ENCODE results near the gene SIGLEC12.
"Not testable (repeated sequence)": the region's sequence is repeated elsewhere in the genome, so short reads cannot be mapped to it uniquely, and the experiment has no call there.

Gene SIGLEC12

GRCh38 chr19:51524666-51525264 is 23.2 kb upstream of the SIGLEC12 start:
- no peak for DNase-seq (ENCODE audit: low read depth in 2 of 2)

DNA sequence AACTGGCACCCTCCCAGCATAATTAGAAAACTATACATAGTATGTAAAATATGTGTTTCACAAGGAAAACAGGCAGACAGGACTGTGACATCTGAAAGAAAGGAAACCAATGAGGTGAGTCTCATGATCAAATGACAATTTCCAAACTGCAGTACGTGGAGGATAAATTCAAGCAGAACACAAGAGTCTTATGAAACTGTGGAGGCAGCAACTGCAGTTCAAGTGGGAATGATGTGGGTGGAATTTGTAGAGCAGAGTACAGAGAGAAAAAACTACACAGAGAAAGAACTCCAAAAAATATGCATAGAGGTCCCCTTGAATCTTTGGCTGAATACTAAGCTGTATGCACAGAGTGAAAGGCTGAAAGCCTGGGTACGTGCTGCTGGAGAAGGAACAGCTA is 20.2 kb upstream of the SIGLEC12 start:
- no peak for DNase-seq (ENCODE audit: low read depth in 2 of 2)

GRCh38 chr19:51521357-51521756 is 19.8 kb upstream of the SIGLEC12 start:
- no peak for DNase-seq (ENCODE audit: low read depth in 2 of 2)

DNA sequence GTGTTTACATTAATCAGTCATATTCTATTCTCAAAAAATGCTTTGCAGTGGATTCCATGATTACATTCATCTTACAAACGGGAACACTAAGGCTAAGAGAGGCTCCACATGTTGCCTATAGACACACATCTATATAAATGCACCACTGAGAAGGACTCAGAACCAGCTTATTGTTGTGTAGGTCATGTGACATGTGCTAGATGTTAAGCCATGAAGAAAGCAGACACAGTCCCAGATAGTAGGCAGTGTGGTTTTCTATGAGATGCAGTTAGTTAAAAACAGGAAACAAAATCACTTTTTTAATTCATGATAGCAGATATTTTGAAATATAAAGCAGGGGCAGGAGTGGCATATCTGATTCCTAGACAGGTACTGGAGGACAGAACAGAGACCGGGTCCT is 19.1 kb upstream of the SIGLEC12 start:
- no peak for DNase-seq (ENCODE audit: low read depth in 2 of 2)

GRCh38 chr19:51514866-51515481 is 13.4 kb upstream of the SIGLEC12 start:
- DNase-seq (ENCODE audit: low read depth in 2 of 2) = no peak

DNA sequence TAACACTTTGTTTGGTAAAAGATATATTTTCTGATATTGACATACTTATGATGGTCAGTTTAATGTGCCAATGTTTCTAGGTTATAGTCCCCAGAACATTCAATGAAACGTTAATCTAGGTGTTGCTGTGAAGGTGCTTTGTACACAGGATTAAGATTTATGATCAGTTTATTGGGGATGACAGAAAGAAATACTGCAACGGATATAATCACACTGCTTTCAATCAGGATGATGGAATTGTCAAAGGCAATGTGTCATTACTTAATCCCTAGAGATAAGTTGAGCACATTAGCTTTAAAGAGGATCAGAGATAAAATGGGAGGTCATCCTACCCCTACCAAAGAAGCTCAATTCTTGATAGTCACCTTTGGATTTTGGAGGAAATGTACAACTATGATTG is 12.4 kb upstream of the SIGLEC12 start:
- DNase-seq (ENCODE audit: low read depth in 2 of 2) = no peak

DNA sequence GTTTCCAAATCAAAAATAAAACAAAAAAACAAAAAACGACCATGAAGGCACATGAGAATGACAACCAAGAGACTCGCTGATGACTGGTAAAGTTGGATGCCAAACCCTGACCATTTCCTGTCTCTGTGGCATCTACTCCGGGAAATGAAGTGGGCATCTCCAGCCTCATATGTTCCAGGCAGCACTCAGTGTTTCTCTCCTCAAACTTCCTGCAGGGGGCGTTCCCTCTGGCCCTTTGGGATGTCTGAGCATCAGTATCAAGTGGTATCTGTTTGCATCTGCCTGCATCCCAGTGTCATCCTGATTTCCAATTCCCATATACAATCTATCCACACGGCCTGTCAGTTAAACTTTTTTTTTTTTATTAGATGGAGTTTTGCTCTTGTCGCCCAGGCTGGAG is 9.8 kb upstream of the SIGLEC12 start:
- DNase-seq (ENCODE audit: low read depth in 2 of 2) = no peak

- DNase-seq (ENCODE audit: low read depth in 2 of 2) = no peak
Observed at GRCh38 chr19:51509823-51510660, 8.4 kb upstream of the SIGLEC12 start.

DNA sequence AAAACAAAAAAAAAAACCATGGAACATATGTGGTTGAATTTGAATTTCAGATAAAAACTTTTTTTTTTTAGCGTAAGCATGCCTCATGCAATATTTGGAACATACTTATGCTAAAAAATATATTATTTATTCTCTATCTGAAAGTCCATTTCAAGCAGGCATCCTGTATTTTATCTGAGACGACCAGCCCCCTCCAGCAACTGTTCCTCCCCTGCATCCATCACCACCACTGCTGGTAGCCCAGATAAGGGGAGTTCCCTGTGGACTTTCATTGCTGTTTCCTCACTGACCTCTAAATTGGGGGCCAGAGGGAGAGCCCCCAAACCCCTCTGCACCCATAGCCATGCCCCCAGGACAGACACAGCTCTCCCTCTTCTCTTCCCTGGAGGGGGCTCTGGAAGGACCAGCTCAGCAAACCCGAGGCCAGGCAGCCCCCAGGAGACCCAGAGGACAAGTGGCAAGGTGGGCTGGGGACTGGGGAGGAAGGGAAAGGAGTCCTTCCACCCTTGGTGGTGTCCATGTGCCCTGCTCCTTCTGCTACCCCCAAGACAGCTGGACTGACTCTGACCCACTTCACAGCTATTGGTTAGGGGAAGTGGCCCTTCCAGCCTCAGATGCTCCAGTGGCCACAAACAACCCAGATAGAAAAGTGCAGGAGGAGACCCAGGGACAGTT is 6.6 kb upstream of the SIGLEC12 start:
- no peak for DNase-seq (ENCODE audit: low read depth in 2 of 2)

DNA sequence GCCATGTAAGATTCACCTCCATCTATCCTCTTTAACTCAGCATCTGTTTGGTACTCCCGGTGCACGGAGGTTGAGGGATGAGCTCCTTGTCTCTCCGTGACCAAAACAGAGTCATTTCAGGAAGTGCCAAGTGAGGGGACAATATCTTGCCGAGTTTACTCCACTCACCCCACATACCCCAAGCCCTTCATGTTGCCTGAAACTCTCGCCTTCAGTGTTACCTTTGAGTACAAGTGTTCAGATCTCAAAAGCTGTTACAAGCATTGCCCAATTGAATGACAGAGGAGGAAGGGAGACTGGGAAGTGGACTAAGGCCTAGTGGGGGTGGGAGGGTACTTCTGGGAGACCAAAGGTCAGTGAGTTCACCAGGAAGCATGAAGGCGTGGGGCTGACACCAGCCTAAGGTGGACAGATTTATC is 6.0 kb upstream of the SIGLEC12 start:
- no peak for DNase-seq (ENCODE audit: low read depth in 2 of 2)

- no peak for DNase-seq (ENCODE audit: low read depth in 2 of 2)
Observed at GRCh38 chr19:51507192-51507591, 5.6 kb upstream of the SIGLEC12 start.

DNA sequence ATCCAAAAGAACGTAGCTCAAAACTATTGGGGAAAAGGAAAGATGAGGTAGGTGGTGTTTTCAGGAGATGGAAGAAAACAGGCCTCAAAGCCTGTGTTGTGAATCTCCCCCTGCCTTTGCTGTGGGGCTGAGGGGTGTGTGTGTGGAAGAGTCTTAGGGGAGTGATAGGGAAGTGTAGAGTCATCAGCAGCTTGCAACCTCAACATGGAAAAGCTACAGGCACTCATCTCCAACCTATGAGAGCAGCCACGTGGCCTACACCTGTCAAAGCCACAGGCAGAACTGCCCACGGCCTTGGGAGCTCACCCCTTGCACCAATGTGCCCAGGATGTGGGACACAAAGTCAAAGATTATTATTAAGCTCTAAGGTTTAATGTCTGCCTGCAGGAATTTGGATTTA is 4.3 kb upstream of the SIGLEC12 start:
- DNase-seq (ENCODE audit: low read depth in 2 of 2) = no peak

DNA sequence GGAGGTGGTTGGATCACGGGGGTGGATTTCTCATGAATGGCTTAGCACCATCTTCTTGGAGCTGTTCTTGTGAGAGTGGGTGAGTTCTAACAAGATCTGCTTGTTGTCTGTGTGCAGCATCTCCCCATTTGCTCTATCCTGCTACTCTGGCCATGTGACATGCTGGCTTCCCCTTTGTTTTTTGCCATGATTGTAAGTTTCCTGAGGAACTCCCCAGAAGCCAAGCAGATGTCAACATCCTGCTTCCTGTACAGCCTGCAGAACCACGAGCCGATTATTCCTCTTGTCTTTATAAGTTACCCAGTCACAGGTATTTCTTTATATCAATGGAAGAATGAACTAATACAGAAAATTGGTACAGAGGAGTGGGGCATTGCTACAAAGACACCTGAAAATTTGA is 2.3 kb upstream of the SIGLEC12 start:
- DNase-seq (ENCODE audit: low read depth in 2 of 2) = no peak

GRCh38 chr19:51503286-51503817 is 1.8 kb upstream of the SIGLEC12 start:
- DNase-seq (ENCODE audit: low read depth in 2 of 2) = no peak

DNA sequence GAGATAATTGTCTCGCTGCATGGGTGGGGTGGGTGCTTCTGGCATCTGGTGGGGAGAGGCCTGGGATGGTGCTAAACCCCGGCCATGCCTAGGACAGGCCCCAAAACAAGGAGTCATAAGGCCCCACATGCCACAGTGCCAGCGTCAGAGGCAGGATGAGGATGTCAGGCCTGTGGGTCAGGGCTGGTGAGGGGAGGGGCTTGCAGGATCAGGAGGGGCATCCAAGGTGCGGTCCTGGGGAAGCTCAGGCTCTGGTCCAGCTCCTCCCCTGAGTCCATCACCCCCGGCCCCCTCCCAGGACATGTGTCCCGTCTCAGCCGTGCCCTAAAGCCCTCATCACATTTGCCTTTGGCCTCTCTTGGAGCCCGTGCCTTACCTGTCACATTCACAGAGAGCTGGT is 669 bp downstream of the SIGLEC12 start:
- DNase-seq (ENCODE audit: low read depth in 2 of 2) = not testable (repeated sequence)

- no peak for DNase-seq (ENCODE audit: low read depth in 2 of 2)
Observed at GRCh38 chr19:51497666-51498065, 3.9 kb downstream of the SIGLEC12 start.

GRCh38 chr19:51493776-51494175 is 7.8 kb downstream of the SIGLEC12 start:
- DNase-seq (ENCODE audit: low read depth in 2 of 2) = no peak

DNA sequence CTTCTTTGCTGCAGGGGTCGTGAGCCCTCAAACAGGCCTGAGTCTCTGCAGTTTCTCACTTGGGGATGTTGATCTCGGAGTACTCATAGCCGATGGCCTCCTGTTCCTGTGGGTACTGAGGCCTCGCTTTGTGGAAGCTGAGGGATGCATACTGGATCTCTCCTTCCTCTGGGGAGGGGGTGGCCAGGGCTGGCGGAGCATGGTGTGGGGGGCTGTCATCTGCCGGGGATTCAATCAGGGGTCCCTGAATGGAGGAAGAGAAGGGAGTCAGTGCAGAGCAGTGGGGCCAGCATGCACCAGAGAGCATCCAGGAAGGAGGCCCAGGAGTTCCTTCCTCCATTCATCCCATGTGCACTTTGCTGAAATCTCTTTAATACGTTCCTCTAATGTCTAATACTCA is 10.0 kb downstream of the SIGLEC12 start:
- no peak for DNase-seq (ENCODE audit: low read depth in 2 of 2)

DNA sequence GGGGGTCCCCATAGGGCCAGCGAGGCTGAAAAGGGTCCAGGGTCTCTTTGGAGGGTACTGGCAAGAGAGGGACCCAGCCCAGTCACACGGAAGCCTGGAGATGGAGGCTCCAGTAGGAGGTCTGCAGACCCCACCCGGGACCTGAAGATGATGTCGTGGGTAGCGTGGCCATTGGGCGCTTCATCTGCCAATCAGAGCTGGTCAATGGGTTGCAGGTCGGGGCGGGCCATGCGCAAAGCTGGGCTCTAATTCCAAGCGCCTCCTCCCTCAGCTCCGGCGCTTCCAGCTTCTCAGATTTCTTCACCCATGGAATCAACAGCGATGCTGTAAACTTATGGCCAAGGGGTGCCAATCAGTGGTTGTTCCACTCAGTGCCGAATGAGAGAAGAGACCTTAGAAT is 10.9 kb downstream of the SIGLEC12 start:
- DNase-seq (ENCODE audit: low read depth in 2 of 2) = no peak

DNA sequence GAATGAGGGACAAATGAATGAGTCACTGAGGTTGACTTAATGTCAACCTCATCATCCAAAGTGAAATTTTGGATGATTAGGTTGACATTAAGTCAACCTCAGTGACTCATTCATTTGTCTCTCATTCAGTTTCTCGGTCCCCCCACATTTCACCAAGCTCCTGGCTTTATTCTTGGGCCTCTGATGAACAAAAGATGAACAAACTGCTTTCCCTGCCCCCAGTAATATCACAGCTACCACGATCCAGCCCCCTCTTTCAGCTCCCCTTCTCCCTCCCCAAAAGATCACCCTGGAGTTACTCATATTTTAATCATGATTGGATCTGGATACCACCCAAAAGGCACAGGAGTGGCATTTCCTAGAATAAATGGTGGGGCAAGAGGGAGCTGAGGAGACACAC is 12.5 kb downstream of the SIGLEC12 start:
- no peak for DNase-seq (ENCODE audit: low read depth in 2 of 2)

- no peak for DNase-seq (ENCODE audit: low read depth in 2 of 2)
Observed at GRCh38 chr19:51488491-51488890, 13.1 kb downstream of the SIGLEC12 start.

DNA sequence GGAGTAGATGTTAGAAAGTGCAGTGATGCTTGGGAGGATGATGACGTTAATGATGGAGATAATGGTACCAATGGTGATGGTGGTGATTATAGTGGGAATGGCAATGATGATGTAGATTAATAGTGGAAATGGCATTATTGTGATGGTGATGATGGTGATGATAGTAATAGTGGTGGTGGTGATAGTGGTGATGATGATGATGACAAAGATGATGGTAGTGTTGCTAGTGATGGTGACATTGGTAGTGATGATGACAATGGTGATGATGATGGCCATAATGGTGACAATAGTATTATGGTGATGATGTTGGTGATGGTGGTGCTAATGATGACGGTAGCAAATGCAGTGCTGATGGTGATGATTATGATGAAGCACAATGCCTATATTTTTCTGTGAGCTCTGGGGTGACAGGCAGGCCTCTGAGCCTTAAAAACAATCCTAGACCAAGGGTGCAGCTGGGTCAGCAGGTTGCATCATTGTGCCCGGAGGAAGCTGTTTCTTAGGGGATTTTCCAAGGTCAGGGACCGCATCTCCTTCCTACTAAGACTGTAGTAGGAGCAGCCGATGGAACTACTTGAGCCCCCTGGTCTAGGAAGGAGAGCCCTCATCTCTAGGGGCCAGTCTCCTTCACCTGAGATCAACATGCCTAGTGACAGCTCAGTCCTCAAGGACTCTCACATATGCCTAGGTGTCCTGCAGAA is 15.5 kb downstream of the SIGLEC12 start:
- no peak for DNase-seq (ENCODE audit: low read depth in 2 of 2)
